ENCODE results near the gene CDC42SE2. TPM values are rescaled to one million over a fixed set of nuclear protein-coding genes. Genes with fewer than 3 reads are reported as not detected.

The CDC42SE2 gene
- total RNA-seq, 6 experiments from 2014 or later = 14.2 to 18.0 (median 16.4) TPM

GRCh38 chr5:131279204-131279603 lies 15.4 kb downstream of the CDC42SE2 start:
- H3K9me3 Mint-ChIP-seq = peaks cover 3% of the 10 kb centered on the region; the same call in 1 of the 2 replicates
- H3K27me3 Mint-ChIP-seq (ENCODE audit: insufficient read depth) = peaks cover 3% of the 10 kb centered on the region
- no peak overlapping the region for H3K4me3 Mint-ChIP-seq
- peaks cover 48% of the 10 kb centered on the region for H3K4me1 Mint-ChIP-seq (ENCODE audit: low read depth)
- TF ChIP-seq, protein P1, sequence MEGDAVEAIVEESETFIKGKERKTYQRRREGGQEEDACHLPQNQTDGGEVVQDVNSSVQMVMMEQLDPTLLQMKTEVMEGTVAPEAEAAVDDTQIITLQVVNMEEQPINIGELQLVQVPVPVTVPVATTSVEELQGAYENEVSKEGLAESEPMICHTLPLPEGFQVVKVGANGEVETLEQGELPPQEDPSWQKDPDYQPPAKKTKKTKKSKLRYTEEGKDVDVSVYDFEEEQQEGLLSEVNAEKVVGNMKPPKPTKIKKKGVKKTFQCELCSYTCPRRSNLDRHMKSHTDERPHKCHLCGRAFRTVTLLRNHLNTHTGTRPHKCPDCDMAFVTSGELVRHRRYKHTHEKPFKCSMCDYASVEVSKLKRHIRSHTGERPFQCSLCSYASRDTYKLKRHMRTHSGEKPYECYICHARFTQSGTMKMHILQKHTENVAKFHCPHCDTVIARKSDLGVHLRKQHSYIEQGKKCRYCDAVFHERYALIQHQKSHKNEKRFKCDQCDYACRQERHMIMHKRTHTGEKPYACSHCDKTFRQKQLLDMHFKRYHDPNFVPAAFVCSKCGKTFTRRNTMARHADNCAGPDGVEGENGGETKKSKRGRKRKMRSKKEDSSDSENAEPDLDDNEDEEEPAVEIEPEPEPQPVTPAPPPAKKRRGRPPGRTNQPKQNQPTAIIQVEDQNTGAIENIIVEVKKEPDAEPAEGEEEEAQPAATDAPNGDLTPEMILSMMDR (IDR thresholded peaks at IDR 0.05) = no peak
- H3K36me3 Mint-ChIP-seq (ENCODE audit: low read depth) = peaks cover 4% of the 10 kb centered on the region; the same call in 1 of the 2 replicates
- H3K27ac Mint-ChIP-seq = peak overlapping the region; percentile 34; the same call in 1 of the 2 replicates
- no peak for DNase-seq

GRCh38 chr5:131280417-131280816 lies 16.6 kb downstream of the CDC42SE2 start:
- Mint-ChIP-seq H3K27me3 (ENCODE audit: insufficient read depth) (peaks cover 3% of the 10 kb centered on the region), H3K9me3 (peaks cover 3% of the 10 kb centered on the region; the same call in 1 of the 2 replicates), H3K27ac (no peak overlapping the region), H3K36me3 (ENCODE audit: low read depth) (peaks cover 4% of the 10 kb centered on the region; the same call in 1 of the 2 replicates), H3K4me1 (ENCODE audit: low read depth) (peaks cover 40% of the 10 kb centered on the region), H3K4me3 (no peak overlapping the region)
- TF ChIP-seq, protein P1 (IDR thresholded peaks at IDR 0.05) = no peak
- DNase-seq = no peak

GRCh38 chr5:131281133-131281867 lies 17.4 kb downstream of the CDC42SE2 start:
- peaks cover 3% of the 10 kb centered on the region for H3K27me3 Mint-ChIP-seq (ENCODE audit: insufficient read depth)
- H3K9me3 Mint-ChIP-seq = peaks cover 3% of the 10 kb centered on the region; the same call in 1 of the 2 replicates
- peaks cover 40% of the 10 kb centered on the region for H3K4me1 Mint-ChIP-seq (ENCODE audit: low read depth)
- no peak for DNase-seq
- TF ChIP-seq, protein P1 (IDR thresholded peaks at IDR 0.05) = no peak
- no peak overlapping the region; the same call in 1 of the 2 replicates for H3K4me3 Mint-ChIP-seq
- no peak overlapping the region for H3K27ac Mint-ChIP-seq
- peaks cover 4% of the 10 kb centered on the region; the same call in 1 of the 2 replicates for H3K36me3 Mint-ChIP-seq (ENCODE audit: low read depth)

GRCh38 chr5:131281868-131282234 lies 18.0 kb downstream of the CDC42SE2 start:
- no peak for DNase-seq
- Mint-ChIP-seq H3K4me1 (ENCODE audit: low read depth) (peaks cover 40% of the 10 kb centered on the region), H3K9me3 (peaks cover 3% of the 10 kb centered on the region; the same call in 1 of the 2 replicates), H3K27ac (no peak overlapping the region), H3K27me3 (ENCODE audit: insufficient read depth) (peaks cover 3% of the 10 kb centered on the region), H3K4me3 (no peak overlapping the region), H3K36me3 (ENCODE audit: low read depth) (peaks cover 4% of the 10 kb centered on the region; the same call in 1 of the 2 replicates)
- TF ChIP-seq, protein P1 (IDR thresholded peaks at IDR 0.05) = no peak

GRCh38 chr5:131282235-131282634 lies 18.4 kb downstream of the CDC42SE2 start:
- Mint-ChIP-seq H3K4me1 (ENCODE audit: low read depth) (peaks cover 38% of the 10 kb centered on the region), H3K27me3 (ENCODE audit: insufficient read depth) (peaks cover 3% of the 10 kb centered on the region), H3K27ac (no peak overlapping the region), H3K36me3 (ENCODE audit: low read depth) (peaks cover 4% of the 10 kb centered on the region; the same call in 1 of the 2 replicates), H3K9me3 (peaks cover 3% of the 10 kb centered on the region; the same call in 1 of the 2 replicates), H3K4me3 (no peak overlapping the region)
- DNase-seq = no peak
- TF ChIP-seq, protein P1 (IDR thresholded peaks at IDR 0.05) = no peak

Measured in HFFc6 (cell line).